Osteoblast (primary cell): ENCODE measurements around the gene AFG3L2. TPM values are rescaled to one million over a fixed set of nuclear protein-coding genes. Genes with fewer than 3 reads are reported as not detected.

ENCODE experiments used
- DNase-seq: peaks from one replicate; pipeline ENCODE4 v3.0.0; 2011; ENCODE audit warnings: low spot score, mixed read lengths; ENCODE audit not compliant: insufficient read length; ENCODE audit errors: missing footprints
- H2AFZ ChIP-seq: 2 replicates; pipeline ENCODE4 v1.6.0; 2011; ENCODE audit warnings: mild to moderate bottlenecking, low read length
- H3K27ac ChIP-seq: 2 replicates; pipeline ENCODE4 v1.5.1; 2011; ENCODE audit warnings: mild to moderate bottlenecking, low read depth, low read length, moderate library complexity
- H3K27me3 ChIP-seq: 2 replicates; pipeline ENCODE4 v1.6.0; 2012; ENCODE audit warnings: mild to moderate bottlenecking, control low read depth, inconsistent platforms, low read length, moderate library complexity; ENCODE audit not compliant: insufficient read depth
- H3K36me3 ChIP-seq: 2 replicates; pipeline ENCODE4 v1.5.1; 2011; ENCODE audit warnings: mild to moderate bottlenecking, low read length, control low read depth, moderate library complexity; ENCODE audit not compliant: insufficient read depth
- H3K4me1 ChIP-seq: 2 replicates; pipeline ENCODE4 v1.5.1; 2011; ENCODE audit warnings: mild to moderate bottlenecking, low read length, control low read depth, moderate library complexity; ENCODE audit not compliant: insufficient read depth
- H3K4me2 ChIP-seq: 2 replicates; pipeline ENCODE4 v1.6.0; 2011; ENCODE audit warnings: mild to moderate bottlenecking, low read length; ENCODE audit not compliant: insufficient read depth
- H3K4me3 ChIP-seq: fragments of 200-600 bp; sonication (generic); 3 replicates; pipeline ENCODE4 v1.5.1; 2012; ENCODE audit warnings: mild to moderate bottlenecking, low read length, inconsistent platforms; ENCODE audit not compliant: insufficient read depth
- H3K79me2 ChIP-seq: 2 replicates; pipeline ENCODE4 v1.6.0; 2012; ENCODE audit warnings: mild to moderate bottlenecking, low read length, control low read depth, inconsistent platforms; ENCODE audit not compliant: insufficient read depth
- H3K9me3 ChIP-seq: 2 replicates; pipeline ENCODE4 v1.5.1; 2011; ENCODE audit warnings: low read depth, low read length, control low read depth
- H4K20me1 ChIP-seq: 2 replicates; pipeline ENCODE4 v1.6.0; 2012; ENCODE audit warnings: mild to moderate bottlenecking, low read length, control low read depth; ENCODE audit not compliant: insufficient read depth
- total RNA-seq: library from RNA; depleted of rRNA; stranded (reverse); fragments of >200 nt; gene quantifications from 2 replicates; pipeline ENCODE4 v1.2.3, GENCODE V29; 2012
- TF ChIP-seq, protein P1 (sequence below): IDR thresholded peaks from 2 replicates; pipeline ENCODE4 v1.5.1; 2011; ENCODE audit warnings: mild to moderate bottlenecking, low read depth, low read length, moderate library complexity; ENCODE audit errors: extremely low read depth

The AFG3L2 gene
- total RNA-seq, 1 donor: 65.5 TPM

DNA sequence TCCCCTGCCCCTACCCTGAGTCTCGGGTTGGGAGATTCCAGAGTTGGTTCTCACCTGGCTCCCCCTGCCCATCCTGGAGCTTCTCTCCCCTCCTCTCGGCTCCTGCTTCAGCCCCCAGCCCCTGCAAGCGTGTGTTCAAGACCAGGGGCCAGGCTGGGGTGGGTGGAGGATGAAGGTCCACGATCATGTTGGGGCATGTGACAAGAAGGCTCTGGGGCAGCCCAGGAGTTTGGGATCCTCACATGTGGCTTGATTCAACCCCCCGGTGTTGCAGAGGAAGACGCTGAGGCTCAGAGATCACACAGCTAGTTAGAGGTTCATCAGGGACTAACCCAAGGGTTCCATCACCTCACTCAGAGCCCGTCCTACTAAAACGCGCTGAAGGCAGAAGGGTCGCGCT is 83.2 kb downstream of the AFG3L2 start:
- Histone ChIP-seq H3K36me3 (no peaks in the 10 kb centered on the region), H3K27ac (no peak overlapping the region), H3K4me2 (no peak overlapping the region), H3K4me1 (peaks cover 18% of the 10 kb centered on the region), H3K27me3 (no peaks in the 10 kb centered on the region), H3K9me3 (no peaks in the 10 kb centered on the region), H4K20me1 (no peaks in the 10 kb centered on the region), H3K4me3 (no peak overlapping the region), H2AFZ (no peak overlapping the region), H3K79me2 (no peaks in the 10 kb centered on the region)
- DNase-seq: no peak
- TF ChIP-seq, protein P1, sequence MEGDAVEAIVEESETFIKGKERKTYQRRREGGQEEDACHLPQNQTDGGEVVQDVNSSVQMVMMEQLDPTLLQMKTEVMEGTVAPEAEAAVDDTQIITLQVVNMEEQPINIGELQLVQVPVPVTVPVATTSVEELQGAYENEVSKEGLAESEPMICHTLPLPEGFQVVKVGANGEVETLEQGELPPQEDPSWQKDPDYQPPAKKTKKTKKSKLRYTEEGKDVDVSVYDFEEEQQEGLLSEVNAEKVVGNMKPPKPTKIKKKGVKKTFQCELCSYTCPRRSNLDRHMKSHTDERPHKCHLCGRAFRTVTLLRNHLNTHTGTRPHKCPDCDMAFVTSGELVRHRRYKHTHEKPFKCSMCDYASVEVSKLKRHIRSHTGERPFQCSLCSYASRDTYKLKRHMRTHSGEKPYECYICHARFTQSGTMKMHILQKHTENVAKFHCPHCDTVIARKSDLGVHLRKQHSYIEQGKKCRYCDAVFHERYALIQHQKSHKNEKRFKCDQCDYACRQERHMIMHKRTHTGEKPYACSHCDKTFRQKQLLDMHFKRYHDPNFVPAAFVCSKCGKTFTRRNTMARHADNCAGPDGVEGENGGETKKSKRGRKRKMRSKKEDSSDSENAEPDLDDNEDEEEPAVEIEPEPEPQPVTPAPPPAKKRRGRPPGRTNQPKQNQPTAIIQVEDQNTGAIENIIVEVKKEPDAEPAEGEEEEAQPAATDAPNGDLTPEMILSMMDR: no peak

DNA sequence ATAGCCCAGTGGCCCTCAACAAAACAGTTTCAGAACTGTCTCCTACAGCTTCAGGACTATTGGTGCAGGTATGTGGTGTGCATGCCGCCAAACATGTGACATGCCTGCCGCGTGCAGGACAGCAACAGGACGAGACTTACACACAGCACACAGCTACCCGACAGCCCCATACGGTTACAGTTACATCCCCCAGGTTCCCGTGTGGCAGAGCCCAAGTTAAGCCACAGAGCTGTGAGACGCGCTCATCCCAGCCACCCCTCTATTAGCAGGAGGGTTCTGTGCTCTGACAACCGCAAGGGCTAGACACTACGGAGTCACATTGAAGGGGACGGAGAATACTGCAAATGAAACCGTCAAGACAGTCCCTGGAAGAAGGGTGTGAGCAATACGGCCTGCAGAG is 85.3 kb downstream of the AFG3L2 start:
- TF ChIP-seq, protein P1: no peak
- no peaks in the 10 kb centered on the region for H3K36me3 ChIP-seq
- H3K4me2 ChIP-seq: no peak overlapping the region
- no peak overlapping the region for H2AFZ ChIP-seq
- H3K4me3 ChIP-seq: no peak overlapping the region
- H3K27ac ChIP-seq: no peak overlapping the region
- no peaks in the 10 kb centered on the region for H3K9me3 ChIP-seq
- H3K4me1 ChIP-seq: peaks cover 23% of the 10 kb centered on the region
- no peaks in the 10 kb centered on the region for H3K27me3 ChIP-seq
- H4K20me1 ChIP-seq: no peaks in the 10 kb centered on the region
- no peaks in the 10 kb centered on the region for H3K79me2 ChIP-seq
- no peak for DNase-seq

DNA sequence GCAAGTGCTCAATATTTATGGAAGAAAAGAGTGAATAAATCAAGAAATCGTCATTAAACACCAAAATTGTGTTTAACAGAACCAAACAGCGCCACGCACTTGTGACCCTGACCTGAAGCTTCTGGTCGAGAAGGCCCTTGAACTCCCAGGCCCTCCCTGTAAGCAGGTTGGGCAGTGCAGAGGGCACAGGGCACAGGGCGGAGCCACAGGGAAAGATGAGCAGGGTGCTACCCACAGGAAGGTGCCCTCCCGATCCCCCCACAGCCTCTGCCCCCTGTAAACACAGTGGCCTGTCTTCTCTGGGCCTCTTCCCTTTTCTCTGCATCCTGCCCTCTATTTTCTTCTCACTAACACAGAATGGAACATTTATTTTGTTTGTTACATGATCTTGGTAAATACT is 85.9 kb downstream of the AFG3L2 start:
- H3K27me3 ChIP-seq: no peaks in the 10 kb centered on the region
- H3K36me3 ChIP-seq: no peaks in the 10 kb centered on the region
- H3K79me2 ChIP-seq: no peaks in the 10 kb centered on the region
- H4K20me1 ChIP-seq: no peaks in the 10 kb centered on the region
- no peak for DNase-seq
- H2AFZ ChIP-seq: no peak overlapping the region
- H3K4me2 ChIP-seq: no peak overlapping the region
- TF ChIP-seq, protein P1: no peak
- no peak overlapping the region for H3K27ac ChIP-seq
- peaks cover 18% of the 10 kb centered on the region for H3K4me1 ChIP-seq
- no peak overlapping the region for H3K4me3 ChIP-seq
- no peaks in the 10 kb centered on the region for H3K9me3 ChIP-seq

DNA sequence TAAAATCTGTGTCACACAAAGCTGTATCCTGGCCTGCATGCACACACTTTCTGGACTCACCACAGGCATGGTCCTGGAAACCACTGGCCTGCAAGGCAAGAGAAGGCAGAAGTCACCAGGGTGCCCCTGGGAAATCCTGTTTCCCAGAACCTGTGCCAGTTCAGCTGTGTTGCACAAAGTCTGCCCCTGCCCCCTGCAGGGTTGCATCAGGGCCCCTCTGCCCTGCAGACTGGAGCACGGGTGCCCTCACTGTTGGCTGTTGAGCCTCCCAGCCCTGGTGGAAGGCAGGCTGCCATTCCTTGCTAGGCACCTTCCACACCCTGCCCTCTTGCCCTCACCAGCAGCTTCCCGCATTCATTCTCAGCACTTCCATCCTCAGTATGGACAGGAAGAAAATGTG is 86.9 kb downstream of the AFG3L2 start:
- no peak overlapping the region for H3K27ac ChIP-seq

More for the DNA sequence above, 86.9 kb downstream of the AFG3L2 start:
- Histone ChIP-seq H3K27me3 (no peaks in the 10 kb centered on the region), H4K20me1 (no peaks in the 10 kb centered on the region), H3K9me3 (no peaks in the 10 kb centered on the region), H2AFZ (no peak overlapping the region), H3K79me2 (no peaks in the 10 kb centered on the region), H3K4me1 (peaks cover 11% of the 10 kb centered on the region), H3K4me2 (no peak overlapping the region), H3K4me3 (no peak overlapping the region), H3K36me3 (no peaks in the 10 kb centered on the region)
- TF ChIP-seq, protein P1: no peak
- no peak for DNase-seq
